ENCODE measurements around the gene IRF2. TPM values are rescaled to one million over a fixed set of nuclear protein-coding genes. Genes with fewer than 3 reads are reported as not detected.
"Not testable (repeated sequence)": the region's sequence is repeated elsewhere in the genome, so short reads cannot be mapped to it uniquely, and the experiment has no call there.

The IRF2 gene
- total RNA-seq, 2 experiments from 2014 or later, result 59.7 to 65.3 TPM

DNA sequence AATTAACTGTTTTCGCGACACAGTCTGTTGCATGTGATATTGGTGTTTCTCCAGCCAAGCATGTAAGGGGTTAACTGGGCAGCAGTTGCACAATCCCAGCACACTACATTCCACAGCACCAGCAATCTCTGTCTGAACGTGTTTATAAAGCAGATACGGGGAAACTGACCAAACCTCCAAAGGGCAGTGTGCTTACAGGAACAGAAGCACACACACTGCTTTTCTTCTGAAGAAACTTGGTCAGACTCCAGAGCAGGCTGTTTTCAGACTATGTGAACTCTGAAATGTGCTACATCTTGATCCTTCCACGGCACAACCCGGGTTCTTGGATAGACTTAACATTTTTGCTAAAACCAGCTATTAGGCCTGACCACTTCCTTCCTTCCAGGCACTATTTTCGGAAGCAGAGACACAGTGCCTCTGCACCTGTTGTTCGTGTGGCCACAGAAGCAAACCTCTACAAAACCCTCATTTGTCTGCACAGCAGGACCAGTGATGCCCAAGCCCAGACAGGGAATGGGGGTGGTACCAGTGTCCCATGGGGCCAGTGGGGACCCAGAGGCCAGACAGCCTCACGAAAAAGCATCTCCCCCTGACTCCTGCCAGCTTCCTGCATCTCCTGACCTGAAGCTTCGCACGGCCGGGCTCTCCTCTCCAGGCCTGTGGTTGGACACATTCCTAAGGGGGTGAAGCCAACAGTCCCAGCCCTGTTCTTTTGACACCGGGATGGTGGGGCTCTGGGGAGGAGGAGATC is 90.1 kb downstream of the IRF2 start:
- no peaks in the 10 kb centered on the region for H3K9me3 Mint-ChIP-seq (ENCODE audit: insufficient read depth)
- no peaks in the 10 kb centered on the region for H3K27me3 Mint-ChIP-seq (ENCODE audit: low read depth)
- peak overlapping the region; percentile 84 for H3K27ac Mint-ChIP-seq
- peak overlapping the region; percentile 55 for H3K4me3 Mint-ChIP-seq
- H3K36me3 Mint-ChIP-seq (ENCODE audit: low read depth), result peaks cover 73% of the 10 kb centered on the region
- ChIA-PET POLR2A (interaction anchor here (0.7 to 2.3 kb wide), 3 partner anchors 26 to 56 kb away, joined by 3 to 6 read pairs (median 5); no protein-coding TSS in a partner anchor), CTCF (interaction anchor here (0.7 to 5.4 kb wide), 6 partner anchors 18 to 133 kb away, joined by 3 to 32 read pairs (median 3); no protein-coding TSS in a partner anchor)
- ATAC-seq (peak; percentile 60), DNase-seq (peak; percentile 58)
- H3K4me1 Mint-ChIP-seq (ENCODE audit: low read depth), result peaks cover 65% of the 10 kb centered on the region

DNA sequence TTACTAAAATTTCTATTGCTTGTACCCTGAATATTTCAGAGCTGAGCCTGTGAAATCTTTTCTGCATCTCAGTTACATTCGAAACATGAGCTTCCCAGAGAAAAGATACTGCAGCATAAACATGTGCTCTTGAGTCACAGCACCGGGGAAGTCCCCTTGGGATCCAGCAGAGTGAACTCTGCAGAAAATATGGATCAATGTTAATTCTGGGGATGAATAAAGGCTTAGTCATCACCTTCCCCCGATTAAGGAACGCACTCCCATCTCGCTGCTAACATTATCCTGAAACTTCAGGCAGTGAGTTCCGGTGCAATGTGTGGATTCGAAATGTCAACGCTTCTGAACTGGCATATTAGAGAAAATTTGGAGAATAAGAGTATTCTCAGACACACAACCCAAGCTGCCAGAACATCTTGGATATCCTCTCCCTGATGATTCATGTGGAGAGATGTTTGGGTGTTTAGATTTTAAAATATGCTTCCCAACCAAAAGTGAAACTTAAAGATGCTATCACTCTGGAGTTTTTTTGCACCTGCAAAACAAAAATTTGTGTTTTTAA is 90.8 kb downstream of the IRF2 start:
- Mint-ChIP-seq H3K4me3 (peak overlapping the region; percentile 55), H3K27ac (peak overlapping the region; percentile 84), H3K4me1 (ENCODE audit: low read depth) (peaks cover 70% of the 10 kb centered on the region), H3K27me3 (ENCODE audit: low read depth) (no peaks in the 10 kb centered on the region), H3K9me3 (ENCODE audit: insufficient read depth) (no peaks in the 10 kb centered on the region), H3K36me3 (ENCODE audit: low read depth) (peaks cover 70% of the 10 kb centered on the region)
- POLR2A ChIA-PET, result interaction anchor here (1.0 to 2.3 kb wide), 2 partner anchors 26 to 33 kb away, joined by 3 to 6 read pairs; no protein-coding TSS in a partner anchor
- CTCF ChIA-PET, result interaction anchor here (0.7 to 5.4 kb wide), 8 partner anchors 18 to 133 kb away, joined by 3 to 32 read pairs (median 4); no protein-coding TSS in a partner anchor
- ATAC-seq, result no peak
- DNase-seq, result no peak

DNA sequence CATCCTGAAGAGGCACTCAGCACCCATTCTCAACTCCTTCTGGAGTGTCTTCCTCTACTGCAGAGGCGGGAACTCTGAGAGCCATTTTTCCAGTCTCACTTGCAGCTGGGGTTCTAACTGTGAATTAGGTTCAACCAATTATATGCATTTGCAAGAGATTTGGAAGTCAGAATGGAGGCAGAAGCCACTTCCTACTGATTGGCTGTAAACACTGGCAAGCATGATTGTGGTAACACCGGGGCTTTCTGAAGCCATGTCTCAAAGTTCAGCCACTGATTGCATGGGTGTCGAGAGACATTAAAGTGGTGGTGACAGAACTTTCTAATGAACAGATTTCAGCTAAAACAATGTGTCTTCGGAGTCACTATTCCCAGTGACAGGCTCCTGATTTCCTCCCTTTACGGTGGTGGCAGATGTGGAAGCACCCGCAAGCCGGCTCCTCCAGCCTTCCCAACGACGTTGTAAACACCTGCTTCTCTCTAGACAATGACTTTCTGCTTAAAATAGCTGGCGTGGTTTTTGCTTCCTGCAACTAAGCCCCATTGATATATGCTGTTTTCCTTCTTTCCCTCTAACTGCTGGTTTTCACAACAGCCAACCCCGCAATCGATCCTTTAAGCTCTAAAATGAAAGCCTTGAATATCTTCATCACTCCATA is 92.0 kb downstream of the IRF2 start:
- Mint-ChIP-seq H3K27ac (peak overlapping the region; percentile 56), H3K4me3 (peak overlapping the region; percentile 11), H3K4me1 (ENCODE audit: low read depth) (peaks cover 74% of the 10 kb centered on the region), H3K9me3 (ENCODE audit: insufficient read depth) (no peaks in the 10 kb centered on the region), H3K27me3 (ENCODE audit: low read depth) (no peaks in the 10 kb centered on the region), H3K36me3 (ENCODE audit: low read depth) (peaks cover 65% of the 10 kb centered on the region)
- ChIA-PET CTCF (interaction anchor here (0.8 to 5.4 kb wide), 10 partner anchors 9 to 118 kb away, joined by 3 to 32 read pairs (median 4); no protein-coding TSS in a partner anchor), POLR2A (interaction anchor here (0.8 to 2.3 kb wide), 3 partner anchors 9 to 92 kb away, joined by 3 to 6 read pairs (median 4); partner anchors contain the start of gene IRF2)
- ATAC-seq (peak; percentile 39), DNase-seq (peak; percentile 29)

DNA sequence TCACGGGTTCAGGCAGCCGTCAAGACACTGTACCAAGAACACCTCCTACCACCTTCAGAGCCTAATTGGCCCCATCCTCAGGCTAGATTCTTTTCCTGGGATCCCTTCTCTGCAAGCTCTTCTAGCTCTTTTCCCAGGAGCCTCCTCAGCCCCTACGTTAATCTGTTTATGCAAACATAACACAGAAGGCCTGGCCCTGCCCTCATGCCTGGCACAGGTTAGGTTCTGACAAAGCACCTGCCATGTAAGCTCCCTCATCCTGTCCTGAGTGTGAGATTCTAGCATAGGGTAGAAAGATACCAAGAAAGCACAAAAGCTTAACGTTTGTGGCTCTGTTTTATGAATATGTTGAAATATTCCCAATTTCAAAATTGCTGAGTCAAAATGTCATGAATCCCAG is 93.6 kb downstream of the IRF2 start:
- ATAC-seq (no peak), DNase-seq (no peak)
- Mint-ChIP-seq H3K36me3 (ENCODE audit: low read depth) (peaks cover 56% of the 10 kb centered on the region), H3K9me3 (ENCODE audit: insufficient read depth) (peaks cover 3% of the 10 kb centered on the region), H3K4me1 (ENCODE audit: low read depth) (peaks cover 58% of the 10 kb centered on the region), H3K27ac (no peak overlapping the region), H3K4me3 (no peak overlapping the region), H3K27me3 (ENCODE audit: low read depth) (no peaks in the 10 kb centered on the region)
- CTCF ChIA-PET, result interaction anchor here (1.2 to 5.4 kb wide), 4 partner anchors 10 to 117 kb away, joined by 3 to 32 read pairs (median 4); no protein-coding TSS in a partner anchor
- POLR2A ChIA-PET, result no interaction called here

DNA sequence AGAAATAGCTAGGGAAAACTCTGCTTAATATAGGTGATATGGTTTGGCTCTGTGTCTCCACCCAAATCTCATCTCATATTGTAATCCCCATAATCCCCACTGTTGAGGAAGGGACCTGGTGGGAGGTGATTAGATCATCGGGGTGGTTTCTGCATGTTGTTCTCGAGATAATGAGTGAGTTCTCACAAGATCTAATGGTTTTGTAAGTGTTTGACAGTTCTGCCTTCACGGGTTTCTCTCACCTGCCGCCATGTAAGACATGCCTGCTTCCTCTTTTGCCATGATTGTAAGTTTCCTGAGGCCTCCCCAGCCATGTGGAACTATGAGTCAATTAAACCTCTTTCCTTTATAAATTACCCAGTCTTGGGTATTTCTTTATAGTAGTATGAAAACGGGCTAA is 94.1 kb downstream of the IRF2 start:
- H3K27me3 Mint-ChIP-seq (ENCODE audit: low read depth); H3K9me3 Mint-ChIP-seq (ENCODE audit: insufficient read depth); H3K27ac Mint-ChIP-seq; H3K4me3 Mint-ChIP-seq; ATAC-seq; POLR2A ChIA-PET; DNase-seq: not testable (repeated sequence)
- CTCF ChIA-PET, result interaction anchor here (1.2 to 5.4 kb wide), 4 partner anchors 10 to 116 kb away, joined by 3 to 32 read pairs (median 4); no protein-coding TSS in a partner anchor
- H3K36me3 Mint-ChIP-seq (ENCODE audit: low read depth), result peaks cover 52% of the 10 kb centered on the region
- H3K4me1 Mint-ChIP-seq (ENCODE audit: low read depth), result peaks cover 55% of the 10 kb centered on the region

DNA sequence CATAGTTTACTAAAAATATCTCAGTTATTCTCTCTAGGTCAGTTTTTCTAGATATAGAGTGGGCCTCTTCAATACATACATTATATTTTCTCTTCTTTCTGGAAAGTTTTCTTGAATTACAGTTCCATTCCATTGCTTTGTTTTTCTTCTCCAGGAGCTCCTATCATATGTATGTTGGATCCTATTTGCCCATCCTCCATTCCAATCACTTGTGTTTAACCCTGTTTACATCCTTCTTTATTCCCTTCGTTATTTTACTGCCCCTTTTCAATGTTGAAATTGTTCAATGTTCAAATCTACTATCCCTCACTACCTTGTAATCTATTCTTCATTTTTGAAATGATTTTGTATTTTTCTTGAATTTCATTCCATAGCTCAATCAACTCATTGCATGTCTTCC is 97.4 kb downstream of the IRF2 start:
- Mint-ChIP-seq H3K27me3 (ENCODE audit: low read depth) (no peaks in the 10 kb centered on the region), H3K4me1 (ENCODE audit: low read depth) (peaks cover 34% of the 10 kb centered on the region), H3K4me3 (no peak overlapping the region), H3K36me3 (ENCODE audit: low read depth) (peaks cover 43% of the 10 kb centered on the region), H3K9me3 (ENCODE audit: insufficient read depth) (peaks cover 6% of the 10 kb centered on the region), H3K27ac (no peak overlapping the region)
- ChIA-PET POLR2A (interaction anchor here (1.5 kb wide), 1 partner anchor 40 kb away, joined by 4 read pairs; no protein-coding TSS in a partner anchor), CTCF (no interaction called here)
- DNase-seq, result no peak
- no peak for ATAC-seq

DNA sequence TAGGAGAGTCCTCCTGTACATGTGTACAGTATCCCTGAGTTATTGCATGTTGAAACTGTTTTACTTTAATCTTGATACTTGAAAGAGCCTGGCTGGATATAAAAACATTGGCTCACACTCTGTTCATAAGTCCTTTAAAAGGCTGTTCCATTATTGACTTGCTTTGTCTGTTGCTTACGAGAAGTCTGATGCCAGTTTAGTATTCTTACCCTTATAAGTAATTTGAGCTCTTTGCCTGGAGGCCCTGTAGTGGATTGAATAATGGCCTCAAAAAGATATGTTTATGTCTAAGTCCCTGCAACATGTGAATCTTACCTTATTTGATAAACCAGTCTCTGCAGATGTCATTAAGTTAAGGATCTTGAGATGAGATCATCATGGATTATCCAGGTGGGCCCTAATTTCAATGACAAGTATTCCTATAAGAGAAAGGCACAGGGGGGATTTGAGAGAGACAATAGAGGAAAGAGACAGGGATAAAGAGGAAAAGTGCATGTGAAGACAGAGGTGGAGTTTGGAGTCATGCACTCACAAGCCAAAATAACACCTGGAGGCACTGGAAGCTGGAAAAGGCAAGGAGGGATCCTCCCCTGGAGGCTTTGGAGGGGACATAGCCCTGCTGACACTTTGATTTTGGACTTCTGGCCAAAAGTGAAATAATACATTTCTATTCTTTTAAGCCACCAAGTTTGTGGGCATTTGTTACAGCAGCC is 98.1 kb downstream of the IRF2 start:
- CTCF ChIA-PET, result interaction anchor here (0.6 kb wide), 1 partner anchor 112 kb away, joined by 3 read pairs; no protein-coding TSS in a partner anchor
- Mint-ChIP-seq H3K9me3 (ENCODE audit: insufficient read depth) (peaks cover 6% of the 10 kb centered on the region), H3K27ac (no peak overlapping the region), H3K4me1 (ENCODE audit: low read depth) (peaks cover 28% of the 10 kb centered on the region), H3K4me3 (no peak overlapping the region), H3K36me3 (ENCODE audit: low read depth) (peaks cover 37% of the 10 kb centered on the region), H3K27me3 (ENCODE audit: low read depth) (no peaks in the 10 kb centered on the region)
- DNase-seq (no peak), ATAC-seq (no peak)
- POLR2A ChIA-PET, result interaction anchor here (1.5 kb wide), 1 partner anchor 41 kb away, joined by 4 read pairs; no protein-coding TSS in a partner anchor

DNA sequence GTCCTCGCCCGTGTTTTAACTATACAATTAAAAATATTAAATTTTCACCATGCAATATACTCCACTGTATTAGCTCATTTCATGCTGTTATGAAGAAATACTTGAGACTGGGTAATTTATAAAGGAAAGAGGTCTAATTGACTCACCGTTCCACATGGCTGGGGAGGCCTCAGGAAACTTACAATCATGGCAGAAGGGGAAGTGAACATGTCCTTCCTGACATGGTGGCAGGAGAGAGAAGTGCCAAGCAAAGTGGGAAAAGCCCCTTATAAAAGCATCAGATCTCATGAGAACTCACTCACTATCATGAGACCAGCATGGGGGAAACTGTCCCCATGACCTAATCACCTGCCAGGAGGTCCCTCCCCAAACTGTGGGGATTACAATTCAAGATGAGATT is 98.7 kb downstream of the IRF2 start:
- CTCF ChIA-PET, result interaction anchor here (0.6 kb wide), 1 partner anchor 111 kb away, joined by 3 read pairs; no protein-coding TSS in a partner anchor
- H3K27ac Mint-ChIP-seq; H3K27me3 Mint-ChIP-seq (ENCODE audit: low read depth); H3K9me3 Mint-ChIP-seq (ENCODE audit: insufficient read depth); H3K4me3 Mint-ChIP-seq; DNase-seq; POLR2A ChIA-PET; ATAC-seq: not testable (repeated sequence)
- peaks cover 30% of the 10 kb centered on the region for H3K36me3 Mint-ChIP-seq (ENCODE audit: low read depth)
- H3K4me1 Mint-ChIP-seq (ENCODE audit: low read depth), result peaks cover 25% of the 10 kb centered on the region

DNA sequence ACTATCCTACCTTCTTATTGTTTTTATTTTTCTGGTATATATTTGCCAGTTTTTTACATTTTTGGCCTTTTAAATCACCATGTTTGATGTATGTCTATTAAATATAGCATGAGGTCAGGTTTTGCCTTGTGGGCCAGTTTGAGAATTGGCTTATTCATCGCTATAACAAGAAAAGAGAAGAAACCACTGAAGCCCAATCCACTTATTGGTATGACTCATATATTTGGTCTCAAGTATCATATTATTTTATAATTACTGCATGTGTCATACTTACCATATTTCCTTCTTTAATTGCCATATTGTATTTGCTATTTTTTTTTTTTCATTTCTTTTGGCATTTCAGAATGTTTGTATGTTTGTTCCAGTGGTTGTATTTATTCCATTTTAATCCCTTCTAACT is 99.3 kb downstream of the IRF2 start:
- Mint-ChIP-seq H3K36me3 (ENCODE audit: low read depth) (peaks cover 24% of the 10 kb centered on the region), H3K9me3 (ENCODE audit: insufficient read depth) (peaks cover 6% of the 10 kb centered on the region), H3K27me3 (ENCODE audit: low read depth) (no peaks in the 10 kb centered on the region), H3K27ac (no peak overlapping the region), H3K4me1 (ENCODE audit: low read depth) (peaks cover 25% of the 10 kb centered on the region), H3K4me3 (no peak overlapping the region)
- DNase-seq, result no peak
- POLR2A ChIA-PET, result no interaction called here
- no peak for ATAC-seq
- CTCF ChIA-PET, result no interaction called here

DNA sequence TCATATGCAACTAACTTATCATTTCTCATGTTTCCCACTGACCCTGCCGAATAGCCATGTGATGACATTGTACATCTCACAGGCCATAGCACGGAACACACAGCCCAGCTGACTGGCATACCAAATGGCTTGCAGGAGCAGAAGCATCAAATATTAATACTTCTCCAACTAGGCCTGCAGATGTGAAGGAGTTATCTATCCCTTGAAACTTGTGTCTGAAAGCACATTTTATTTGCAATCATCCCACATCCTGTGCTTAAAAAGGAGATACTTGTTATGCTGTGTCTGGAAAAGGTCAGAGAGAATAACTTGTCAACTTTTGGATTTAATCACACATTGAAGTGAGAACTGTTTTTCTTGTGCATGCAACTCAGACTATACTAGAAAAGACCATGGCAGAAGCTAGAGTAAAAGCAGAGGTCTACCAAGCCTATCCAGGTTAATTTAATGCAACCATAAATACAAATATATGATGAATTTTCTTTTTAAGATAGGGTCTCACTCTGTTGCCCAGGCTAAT is 100.4 kb downstream of the IRF2 start:
- Mint-ChIP-seq H3K4me3 (no peak overlapping the region), H3K36me3 (ENCODE audit: low read depth) (peaks cover 20% of the 10 kb centered on the region), H3K4me1 (ENCODE audit: low read depth) (peaks cover 21% of the 10 kb centered on the region), H3K27ac (no peak overlapping the region), H3K27me3 (ENCODE audit: low read depth) (no peaks in the 10 kb centered on the region), H3K9me3 (ENCODE audit: insufficient read depth) (peaks cover 6% of the 10 kb centered on the region)
- ChIA-PET CTCF (no interaction called here), POLR2A (no interaction called here)
- ATAC-seq, result no peak
- DNase-seq, result no peak

DNA sequence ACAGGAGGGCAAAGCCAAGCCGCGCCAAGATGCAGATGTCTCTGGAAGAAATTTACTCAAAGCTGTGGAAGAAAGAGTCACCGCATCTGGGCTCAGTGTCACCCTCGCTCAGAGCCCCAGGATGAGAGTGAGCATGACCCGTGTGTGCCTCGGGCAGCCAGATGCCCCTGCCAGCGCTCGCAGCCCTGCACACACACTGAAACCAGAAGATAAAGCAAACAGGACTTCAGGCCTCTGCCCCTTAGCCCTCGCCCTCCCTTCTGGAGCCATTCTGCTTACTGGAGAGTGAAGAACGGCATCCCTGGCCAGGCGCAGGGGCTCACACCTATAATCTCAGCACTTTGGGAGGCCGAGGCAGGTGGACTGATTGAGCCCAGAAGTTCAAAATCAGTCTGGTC is 103.0 kb downstream of the IRF2 start:
- H3K4me3 Mint-ChIP-seq, result no peak overlapping the region
- ATAC-seq, result no peak
- no peak for DNase-seq
- H3K9me3 Mint-ChIP-seq (ENCODE audit: insufficient read depth), result peaks cover 6% of the 10 kb centered on the region
- H3K36me3 Mint-ChIP-seq (ENCODE audit: low read depth), result peaks cover 9% of the 10 kb centered on the region
- peaks cover 17% of the 10 kb centered on the region for H3K4me1 Mint-ChIP-seq (ENCODE audit: low read depth)
- no peaks in the 10 kb centered on the region for H3K27me3 Mint-ChIP-seq (ENCODE audit: low read depth)
- no peak overlapping the region for H3K27ac Mint-ChIP-seq
- POLR2A ChIA-PET, result no interaction called here
- CTCF ChIA-PET, result no interaction called here

Data from activated CD8-positive, alpha-beta T cell treated with anti-CD3 and anti-CD28 coated beads, Interleukin-2, amount 10 ng/mL, durations not matched to agents 7 days and 5 days (primary cell).